ENCODE data around the gene DLG2.

GRCh38 chr11:84345597-84345996, 1281.5 kb downstream of the DLG2 start:
- no peak for TF ChIP-seq CTCF (conservative IDR thresholded peaks at IDR 0.05; ENCODE audit: low read length)
- TF ChIP-seq EZH2phosphoT487 (IDR thresholded peaks at IDR 0.05; ENCODE audit: borderline replicate concordance, low read depth, low read length), result no peak
